Measurements from ENCODE around the gene RAG1. TPM values are rescaled to one million over a fixed set of nuclear protein-coding genes. Genes with fewer than 3 reads are reported as not detected.

The RAG1 gene
- total RNA-seq, 1 donor from 2014 or later, result 0.91 TPM

GRCh38 chr11:36627471-36627870 is 59.7 kb downstream of the RAG1 start:
- Mint-ChIP-seq H3K27me3 (ENCODE audit: low read depth) (no peaks in the 10 kb centered on the region), H3K36me3 (ENCODE audit: low read depth) (no peaks in the 10 kb centered on the region), H3K9me3 (peaks cover 2% of the 10 kb centered on the region), H3K4me1 (peaks cover 15% of the 10 kb centered on the region), H3K27ac (ENCODE audit: unreplicated experiment) (no peak overlapping the region), H3K4me3 (no peak overlapping the region)
- no peak for DNase-seq (ENCODE audit: low read depth, low spot score)
- no peak for TF ChIP-seq CTCF (conservative IDR thresholded peaks at IDR 0.05)

- Mint-ChIP-seq H3K9me3 (peaks cover 2% of the 10 kb centered on the region), H3K4me1 (peaks cover 16% of the 10 kb centered on the region), H3K27me3 (ENCODE audit: low read depth) (no peaks in the 10 kb centered on the region), H3K36me3 (ENCODE audit: low read depth) (no peaks in the 10 kb centered on the region), H3K4me3 (no peak overlapping the region), H3K27ac (ENCODE audit: unreplicated experiment) (no peak overlapping the region)
- TF ChIP-seq CTCF (conservative IDR thresholded peaks at IDR 0.05), result no peak
- DNase-seq (ENCODE audit: low read depth, low spot score), result no peak
Measured at GRCh38 chr11:36628141-36628540, 60.3 kb downstream of the RAG1 start.

- H3K4me3 Mint-ChIP-seq, result no peak overlapping the region
- no peak overlapping the region for H3K27ac Mint-ChIP-seq (ENCODE audit: unreplicated experiment)
- no peaks in the 10 kb centered on the region for H3K27me3 Mint-ChIP-seq (ENCODE audit: low read depth)
- no peaks in the 10 kb centered on the region for H3K36me3 Mint-ChIP-seq (ENCODE audit: low read depth)
- H3K9me3 Mint-ChIP-seq, result peaks cover 2% of the 10 kb centered on the region
- no peak for DNase-seq (ENCODE audit: low read depth, low spot score)
- no peak for TF ChIP-seq CTCF (conservative IDR thresholded peaks at IDR 0.05)
- H3K4me1 Mint-ChIP-seq, result peaks cover 16% of the 10 kb centered on the region
Measured at GRCh38 chr11:36628765-36629244, 61.0 kb downstream of the RAG1 start.

Other genes with a start within 250 kb of the RAG1 start
- gene TRAF6, start 57.7 kb upstream of the RAG1 start, total RNA-seq, result 11.6 and 12.9 TPM in 2 replicates
- 28.2 and 31.0 TPM in 2 replicates for gene IFTAP, start 26.5 kb downstream of the RAG1 start, total RNA-seq
- 0.39 TPM in 1 of 2 replicates, not detected in the other for gene RAG2, start 30.2 kb downstream of the RAG1 start, total RNA-seq